PC-9 (cell line): ENCODE measurements around the gene UBTD1.

Experiments used
- CTCF ChIP-seq: fragments of 200-600 bp; sonication (generic); conservative IDR thresholded peaks from 2 replicates; pipeline ENCODE4 v1.6.1; 2017; ENCODE audit warnings: mixed run types, antibody characterized with exemption, mild to moderate bottlenecking, moderate library complexity
- EZH2 ChIP-seq: fragments of 200-600 bp; sonication (generic); IDR thresholded peaks from 2 replicates; pipeline ENCODE4 v1.8.0; 2017; ENCODE audit warnings: antibody characterized with exemption, low read depth

- no peak for TF ChIP-seq CTCF
- no peak for TF ChIP-seq EZH2
Measured at GRCh38 chr10:97550336-97551149, 51.8 kb downstream of the UBTD1 start.
